Measurements from ENCODE around the gene NFIB.

Gene NFIB

DNA sequence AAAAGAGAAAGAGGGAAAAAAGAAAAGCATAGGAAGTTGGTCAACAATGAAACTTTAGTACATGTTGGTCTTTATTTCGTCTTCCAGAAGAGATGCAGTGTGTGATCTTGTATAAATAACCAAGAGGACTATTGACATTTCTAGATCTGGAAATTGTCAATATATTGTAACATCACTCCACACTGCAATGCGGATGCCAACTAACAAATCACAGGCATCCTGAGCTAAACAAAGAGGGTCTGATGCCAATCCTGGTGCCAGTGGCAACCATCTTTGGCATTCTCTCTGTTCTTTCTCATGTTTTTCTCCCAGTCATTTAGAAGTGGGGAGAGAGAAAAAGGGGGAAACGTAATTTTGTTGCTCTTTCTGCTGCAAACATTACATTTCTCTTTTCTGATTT is 9.7 kb downstream of the NFIB start:
- no peak for FAIRE-seq

DNA sequence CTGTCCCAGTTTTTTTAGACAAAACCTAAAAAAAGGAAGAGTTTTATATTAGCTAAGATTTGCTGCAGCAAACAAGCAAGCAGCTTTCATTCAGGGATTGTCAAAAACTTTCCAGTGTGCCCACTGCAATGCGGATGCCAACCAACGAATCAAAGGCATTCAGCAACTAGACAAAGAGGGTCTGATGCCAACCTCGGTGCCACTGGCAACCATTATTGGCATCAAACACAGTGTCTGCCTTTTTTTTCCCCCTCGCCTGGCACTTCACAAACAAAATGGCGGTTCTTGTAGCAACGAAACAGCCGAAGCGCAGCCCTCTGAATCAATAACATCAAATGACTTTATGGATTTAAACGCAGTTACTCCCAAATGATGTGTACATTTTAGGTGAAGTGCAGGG is 10.4 kb downstream of the NFIB start:
- FAIRE-seq, result no peak

DNA sequence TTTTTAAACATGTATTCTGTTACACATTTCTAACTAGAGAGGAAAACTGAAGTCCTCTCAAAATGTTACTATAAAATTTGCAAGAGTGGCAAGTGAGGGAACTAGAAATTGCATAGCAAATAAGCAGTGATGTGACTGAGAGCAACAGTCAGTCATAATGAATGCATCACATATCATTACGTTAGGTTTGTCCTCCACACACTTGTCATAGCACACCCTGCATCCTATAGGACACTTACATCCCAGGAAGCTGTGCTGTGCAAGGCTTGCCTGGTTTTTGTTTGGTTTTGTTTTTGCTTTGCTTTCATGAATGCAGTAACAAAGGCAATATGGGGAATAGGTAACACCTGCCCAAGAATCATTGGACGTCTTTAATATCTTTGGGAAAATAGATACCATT is 10.8 kb downstream of the NFIB start:
- no peak for FAIRE-seq

DNA sequence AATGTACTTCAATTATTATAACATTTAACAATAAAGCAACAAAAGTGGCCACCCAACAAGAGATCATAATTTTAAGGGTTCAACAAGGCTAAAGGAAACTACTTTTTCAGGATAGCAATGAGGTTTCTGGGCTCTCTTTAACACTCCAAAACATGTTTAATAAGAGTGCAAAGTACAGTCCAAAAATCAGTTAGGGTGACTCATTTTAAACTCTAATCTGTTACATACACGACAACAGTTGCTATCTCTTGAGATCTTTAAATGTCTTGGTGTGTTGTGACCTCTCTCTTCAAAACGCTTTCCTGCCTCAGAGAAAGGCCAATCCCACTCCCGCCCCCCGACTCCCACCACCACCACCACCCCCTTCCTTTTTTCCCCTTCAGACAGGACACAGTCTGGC is 11.5 kb downstream of the NFIB start:
- no peak for FAIRE-seq

DNA sequence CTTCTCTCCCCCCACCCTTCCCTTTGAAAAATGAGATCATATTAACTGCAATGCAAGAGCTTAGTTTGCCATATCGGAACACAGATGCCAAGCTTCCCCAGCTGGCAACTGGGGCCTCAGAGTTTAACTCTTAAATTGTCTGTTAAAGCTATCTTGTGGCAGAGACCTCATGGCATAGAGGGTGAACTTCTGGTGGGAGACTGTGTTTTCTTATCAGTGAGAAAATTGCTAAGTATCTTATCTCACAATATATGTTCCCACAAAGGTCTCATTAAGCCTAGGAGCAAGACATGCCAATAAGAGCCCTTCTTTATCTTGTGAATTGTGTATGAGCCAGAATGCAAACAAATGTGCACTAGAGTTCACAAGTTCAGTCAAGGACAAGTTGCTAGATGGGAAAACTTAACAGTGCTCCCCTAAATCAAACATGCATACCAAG is 12.3 kb downstream of the NFIB start:
- FAIRE-seq, result no peak

DNA sequence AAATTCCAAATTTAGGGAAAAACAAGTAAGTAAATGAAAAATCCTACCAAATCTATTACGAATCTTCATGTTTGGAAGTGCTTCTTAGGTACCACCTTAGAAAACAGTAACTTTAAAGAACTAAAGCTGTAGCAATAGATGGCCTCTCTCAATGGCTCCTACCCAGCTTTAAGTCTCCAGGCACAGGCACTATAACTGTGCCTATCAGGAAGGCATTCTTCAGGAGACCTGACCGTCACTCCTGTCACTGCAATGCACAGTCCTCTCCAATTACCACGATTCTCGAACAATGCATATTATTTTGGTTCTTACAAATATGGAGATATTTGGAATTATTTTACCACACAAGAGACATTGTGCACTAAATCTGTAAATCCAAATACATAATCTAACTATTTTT is 12.9 kb downstream of the NFIB start:
- no peak for FAIRE-seq

DNA sequence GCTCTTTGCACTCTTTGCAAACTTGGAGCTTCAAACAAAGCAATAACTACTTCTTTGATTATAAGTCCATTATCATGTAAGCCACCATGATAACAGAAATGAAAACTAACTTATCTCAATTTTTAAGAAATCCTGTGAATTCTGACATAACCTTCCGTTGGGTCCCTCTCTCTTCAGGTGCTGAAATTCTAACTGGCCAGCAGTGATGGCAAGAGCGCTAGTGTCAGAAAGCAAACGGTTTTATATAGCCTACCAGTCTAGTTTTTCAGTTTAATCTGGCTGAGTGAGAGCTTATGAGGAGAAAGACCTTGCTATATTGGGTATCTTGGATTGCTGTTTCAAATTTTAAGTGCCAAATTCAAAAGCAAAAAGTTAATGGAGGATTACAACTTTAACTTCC is 13.4 kb downstream of the NFIB start:
- no peak for FAIRE-seq

DNA sequence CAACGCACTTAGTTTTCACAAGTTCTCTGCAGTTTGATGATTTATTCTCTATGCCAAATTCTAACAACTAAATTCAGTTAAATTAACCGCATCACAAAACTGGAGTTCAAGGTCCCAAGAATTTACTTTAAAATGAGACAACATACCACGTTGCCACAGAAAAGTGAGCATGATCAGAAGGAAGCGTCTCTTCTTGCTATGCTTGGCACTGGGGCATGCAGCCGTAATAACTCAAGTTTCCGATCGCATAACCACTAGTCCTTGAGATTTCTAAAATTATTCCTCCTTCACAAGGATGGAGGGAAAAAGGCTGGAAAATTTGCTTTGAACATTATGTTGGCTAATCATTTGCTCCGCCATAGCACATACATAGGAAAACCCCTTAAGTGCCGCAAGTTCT is 13.9 kb downstream of the NFIB start:
- FAIRE-seq, result no peak

DNA sequence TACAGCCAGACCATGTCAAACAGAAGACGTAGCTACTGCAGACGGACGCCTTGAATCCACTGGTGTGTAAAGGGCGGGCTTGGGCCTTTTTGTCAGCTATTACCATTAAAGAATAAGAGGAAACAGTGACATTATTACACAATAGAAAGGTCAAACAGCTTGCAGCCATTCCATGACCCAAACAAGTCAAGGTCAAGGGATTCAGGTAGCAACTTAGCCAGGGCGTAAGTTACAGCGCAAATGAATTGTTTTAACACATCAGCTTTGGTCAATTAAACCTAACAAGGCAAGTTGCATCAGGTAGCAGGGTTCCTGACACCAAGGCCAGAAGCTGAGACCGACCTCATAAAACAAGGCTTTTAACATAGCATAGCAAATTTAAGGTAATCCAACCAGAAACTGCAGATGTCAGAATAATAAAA is 15.3 kb downstream of the NFIB start:
- FAIRE-seq, result no peak

DNA sequence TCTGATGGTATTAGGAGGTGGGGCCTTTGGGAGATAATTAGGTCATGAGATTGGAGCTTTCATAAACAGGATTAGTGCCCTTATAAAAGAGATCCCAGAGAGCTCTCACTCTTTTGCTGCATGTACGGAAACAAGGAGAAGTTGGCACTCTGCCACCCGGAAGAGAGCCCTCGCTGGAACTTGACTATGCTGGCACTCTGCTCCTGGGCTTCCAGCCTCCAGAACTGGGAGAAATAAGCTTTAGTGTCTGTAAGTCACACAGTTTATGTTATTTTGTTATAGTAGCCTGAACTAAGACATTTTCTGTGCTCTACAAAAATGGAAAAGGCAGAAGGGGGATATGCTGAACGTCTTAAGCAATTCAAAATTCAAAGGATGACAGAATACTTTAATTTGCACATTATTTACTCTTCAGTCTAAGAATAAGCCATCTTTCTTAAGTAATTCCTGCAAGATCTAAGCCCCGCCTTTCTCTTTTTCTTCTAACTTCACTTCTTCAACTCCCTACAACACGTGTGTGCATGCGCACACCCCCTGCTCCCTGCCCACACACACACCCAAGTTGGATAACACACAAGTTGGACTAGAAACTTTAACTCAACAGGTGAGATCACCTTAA is 17.3 kb downstream of the NFIB start:
- FAIRE-seq, result no peak

DNA sequence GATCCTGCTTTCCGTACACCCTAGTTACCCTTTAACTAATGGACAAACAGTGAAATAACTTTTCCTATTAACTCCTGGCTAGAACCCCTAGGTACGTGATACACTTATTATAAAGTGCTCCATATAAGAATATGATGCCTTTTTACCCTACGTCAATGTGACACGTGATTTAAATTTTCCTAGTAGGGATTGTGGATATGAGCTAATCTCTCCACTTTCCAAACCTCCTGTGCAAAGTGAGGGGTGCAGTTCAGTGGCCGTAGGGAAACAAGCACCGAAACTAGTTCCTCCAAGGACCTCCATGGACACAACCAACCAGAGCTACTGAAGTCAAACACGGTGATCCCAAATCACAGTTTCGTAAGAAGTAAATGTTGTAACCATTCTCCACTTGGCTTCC is 19.3 kb downstream of the NFIB start:
- FAIRE-seq, result no peak

DNA sequence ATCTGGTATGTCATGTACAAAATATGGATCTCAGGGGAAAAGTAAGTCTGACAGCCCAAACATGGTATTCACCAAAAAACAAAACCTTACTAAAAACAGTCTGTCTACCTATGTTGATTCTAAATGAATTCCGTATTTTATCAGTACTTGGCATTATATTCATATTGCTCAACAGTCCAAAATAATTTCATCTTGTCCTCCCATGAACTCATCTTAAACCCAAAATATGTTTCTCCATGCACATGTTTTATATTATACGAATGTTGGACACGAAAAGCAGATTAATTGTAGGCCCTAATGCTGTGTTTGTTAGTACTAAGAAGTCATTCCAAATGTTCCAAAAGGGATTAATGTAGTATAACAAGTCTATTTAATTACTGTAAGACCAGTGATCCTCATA is 20.1 kb downstream of the NFIB start:
- no peak for FAIRE-seq

DNA sequence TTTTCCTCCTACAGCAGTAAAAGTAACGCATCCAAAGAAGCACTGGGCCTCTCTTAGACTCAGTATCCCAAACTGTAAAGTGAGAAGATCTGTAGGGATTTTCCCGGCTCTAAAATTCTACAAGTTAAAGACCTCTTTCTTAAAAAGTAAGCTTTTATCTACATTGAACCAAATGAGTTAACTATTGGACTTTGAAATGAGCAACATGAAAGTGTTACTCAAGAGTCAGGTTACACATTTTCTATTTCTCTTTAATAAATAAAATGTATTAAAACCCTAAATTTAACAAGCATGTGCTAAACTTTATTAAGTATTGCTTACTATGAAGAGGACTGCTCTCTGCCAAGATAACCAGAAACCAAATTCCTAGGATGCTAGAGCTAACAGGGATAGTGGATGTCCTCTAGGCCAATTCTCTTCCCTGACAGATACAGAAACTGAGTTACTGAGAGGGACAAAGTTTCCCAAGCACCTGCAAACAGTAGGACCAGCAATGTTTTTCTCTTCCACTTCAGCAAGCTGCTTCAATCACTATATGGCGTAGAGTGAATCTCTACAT is 21.7 kb downstream of the NFIB start:
- no peak for FAIRE-seq

DNA sequence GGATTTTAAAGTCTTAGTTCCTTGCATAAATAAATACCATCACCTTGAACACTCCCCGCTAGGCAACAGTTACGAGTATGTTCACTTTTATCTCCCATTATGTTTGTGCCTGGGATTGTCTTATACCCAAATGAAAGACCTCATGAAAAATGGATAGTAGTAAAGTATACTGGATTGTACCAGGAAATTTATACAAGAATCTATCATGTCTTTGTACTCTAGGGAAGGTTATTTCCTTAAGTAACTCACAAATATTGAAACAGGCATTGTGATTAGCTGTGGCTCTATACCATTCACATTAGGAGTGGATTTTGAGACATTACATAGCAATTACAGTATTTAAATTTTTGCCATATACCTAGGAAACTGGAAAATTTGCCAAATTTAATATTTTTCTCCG is 24.0 kb downstream of the NFIB start:
- no peak for FAIRE-seq

DNA sequence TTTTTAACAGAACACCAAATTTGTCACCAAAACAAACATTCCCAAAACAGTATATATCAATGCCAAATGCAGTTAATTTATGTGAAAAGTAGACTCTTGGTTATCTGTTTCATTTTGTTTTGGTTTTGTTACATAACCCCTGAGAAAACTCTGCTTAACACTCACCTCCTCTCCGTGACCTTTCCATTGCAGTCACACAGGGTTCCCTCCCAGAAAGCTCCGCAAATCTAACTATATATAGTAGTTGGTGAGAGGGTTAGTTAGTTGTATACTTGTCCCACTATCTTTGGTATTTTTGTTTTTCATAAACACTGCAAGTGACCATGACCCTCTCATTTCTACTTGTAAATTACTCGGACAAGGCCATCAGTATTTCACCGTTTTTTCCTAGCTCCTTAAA is 25.5 kb downstream of the NFIB start:
- no peak for FAIRE-seq

DNA sequence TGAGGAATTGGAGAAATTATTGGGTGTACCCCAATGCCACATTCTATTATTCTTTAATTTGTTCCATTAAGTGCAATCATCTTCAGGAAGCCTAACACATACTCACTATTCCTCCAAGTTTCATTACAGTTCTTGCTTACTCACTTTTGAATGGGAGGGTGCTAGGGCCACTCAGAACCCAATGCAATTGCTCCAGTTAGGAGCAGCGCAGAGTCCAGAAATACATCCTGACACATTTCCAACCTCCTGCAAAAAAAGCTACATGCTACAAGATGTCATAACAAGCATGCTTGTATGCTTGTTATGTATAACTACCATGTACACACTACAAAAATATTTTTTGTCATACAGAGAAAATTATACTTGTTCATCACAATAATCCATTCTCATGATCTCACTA is 27.8 kb downstream of the NFIB start:
- no peak for FAIRE-seq

DNA sequence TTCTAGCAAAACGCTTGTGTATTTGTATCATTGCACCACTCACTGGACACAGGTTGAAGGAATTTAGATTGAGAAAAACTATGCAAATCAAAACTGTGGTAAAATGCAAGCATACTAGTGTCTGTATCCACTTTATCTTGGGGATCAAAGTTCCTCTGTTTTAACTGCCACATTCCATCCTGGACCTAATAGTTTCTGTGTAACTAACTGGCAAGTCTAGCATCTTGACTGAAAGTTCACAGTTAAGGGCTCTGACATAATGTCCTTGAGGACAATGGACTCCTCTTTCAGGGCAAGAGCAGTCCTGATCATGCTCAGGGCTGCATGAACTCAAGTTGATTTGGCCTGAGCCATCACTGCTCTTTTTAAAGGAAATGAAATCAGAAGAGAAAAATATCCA is 30.7 kb downstream of the NFIB start:
- FAIRE-seq, result no peak

DNA sequence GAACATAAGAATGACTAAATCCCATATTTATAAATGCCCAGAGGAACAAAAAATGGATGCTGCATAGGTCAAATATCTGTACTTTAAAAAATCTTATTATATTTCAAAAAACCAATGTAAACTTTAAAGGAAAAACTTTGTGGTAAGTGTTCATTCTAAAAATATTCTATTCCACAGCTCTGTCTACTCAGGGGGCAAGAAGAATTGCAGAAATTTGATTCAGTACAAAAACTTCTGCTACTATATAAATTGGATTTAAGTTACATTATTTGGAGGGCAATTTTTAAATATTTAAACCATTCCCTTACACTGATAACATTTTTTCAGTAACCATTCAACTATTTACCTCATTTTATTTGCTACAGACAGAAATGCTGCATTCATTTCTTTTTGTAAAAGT is 32.1 kb downstream of the NFIB start:
- FAIRE-seq, result no peak

DNA sequence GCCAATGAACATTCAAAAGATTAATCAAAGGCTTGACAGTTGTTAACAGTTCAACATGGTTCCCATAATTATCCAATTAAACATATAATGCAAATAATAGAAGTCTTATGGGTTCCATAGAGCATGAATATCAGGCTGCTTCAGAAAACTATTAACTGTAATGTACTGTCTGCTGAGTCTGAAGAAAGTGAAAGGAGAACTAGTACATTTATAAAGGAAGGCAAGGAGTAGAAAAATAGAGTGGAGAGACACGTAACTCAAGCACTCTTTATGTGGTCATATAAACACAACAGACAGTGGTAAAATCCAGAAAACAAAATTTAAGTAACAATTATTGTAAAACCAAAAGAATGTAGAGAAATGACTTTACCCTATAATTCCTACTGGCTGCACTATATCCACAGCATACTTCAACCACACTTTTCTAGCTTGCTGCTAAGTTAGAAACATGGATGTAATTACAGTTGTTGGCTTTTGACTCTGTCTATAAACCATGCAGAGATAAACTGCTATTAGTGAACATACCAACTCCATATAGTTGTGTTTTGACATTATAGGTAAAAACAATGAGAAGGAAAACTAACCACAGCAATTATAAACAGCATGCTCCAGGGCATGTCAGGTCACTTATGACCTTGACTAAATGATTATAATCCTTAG is 32.7 kb downstream of the NFIB start:
- FAIRE-seq, result peak; percentile 53

DNA sequence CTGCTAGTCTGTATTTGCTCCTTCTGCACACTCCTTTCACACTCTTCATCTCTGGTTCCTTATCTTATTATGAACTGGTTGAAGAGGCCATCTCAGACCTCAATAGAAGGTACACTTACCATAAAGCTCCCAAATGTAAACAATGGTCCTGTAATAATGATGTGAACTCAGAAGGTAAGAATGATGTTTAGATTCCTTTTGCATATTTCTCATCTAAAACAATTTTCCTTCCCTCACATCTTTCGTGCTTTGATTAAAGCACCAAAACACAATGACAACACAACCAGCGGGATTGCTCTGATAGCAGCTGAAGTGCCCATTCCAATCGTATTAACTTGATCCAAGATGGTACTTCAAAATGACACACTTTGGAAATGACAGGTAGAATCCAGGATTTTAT is 34.3 kb downstream of the NFIB start:
- FAIRE-seq, result no peak

DNA sequence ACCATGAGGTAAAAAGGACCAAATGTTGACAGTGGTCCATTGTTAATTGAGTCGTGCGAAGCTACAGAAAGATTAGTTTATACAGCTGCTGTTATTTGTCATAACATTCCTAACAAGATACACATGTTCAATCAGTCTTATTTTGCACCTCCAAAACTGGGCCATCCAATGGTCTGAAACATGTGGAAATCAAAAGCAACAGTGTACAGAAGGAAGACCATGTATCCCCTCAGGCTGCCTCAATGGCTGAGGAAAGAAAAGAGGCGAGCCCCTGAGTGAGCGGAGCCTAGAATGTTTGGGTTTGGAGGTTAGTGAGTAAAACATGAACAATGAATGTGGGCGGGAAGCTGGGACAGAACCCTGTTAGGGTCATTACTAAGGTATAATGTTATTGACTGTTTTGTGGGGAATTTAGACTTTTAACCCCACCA is 35.6 kb downstream of the NFIB start:
- no peak for FAIRE-seq

DNA sequence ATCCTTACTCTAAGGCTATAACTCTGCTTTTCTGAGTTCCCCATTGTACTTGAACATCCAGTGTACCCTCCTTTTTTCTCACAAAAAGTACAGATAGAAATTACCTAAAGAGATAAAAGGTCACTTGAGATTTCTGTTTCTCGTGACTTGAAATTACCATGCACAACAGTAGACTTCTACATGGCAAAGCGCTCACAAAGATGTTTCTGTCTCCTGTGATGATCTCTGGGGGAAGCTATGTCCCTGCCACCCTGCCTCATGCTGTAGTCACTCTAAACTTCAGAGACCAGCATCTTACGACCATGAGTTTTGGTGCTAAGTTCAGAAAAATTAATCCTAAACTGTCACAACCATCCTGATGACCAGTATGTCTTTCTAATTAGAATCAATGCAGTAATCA is 36.2 kb downstream of the NFIB start:
- FAIRE-seq, result no peak

DNA sequence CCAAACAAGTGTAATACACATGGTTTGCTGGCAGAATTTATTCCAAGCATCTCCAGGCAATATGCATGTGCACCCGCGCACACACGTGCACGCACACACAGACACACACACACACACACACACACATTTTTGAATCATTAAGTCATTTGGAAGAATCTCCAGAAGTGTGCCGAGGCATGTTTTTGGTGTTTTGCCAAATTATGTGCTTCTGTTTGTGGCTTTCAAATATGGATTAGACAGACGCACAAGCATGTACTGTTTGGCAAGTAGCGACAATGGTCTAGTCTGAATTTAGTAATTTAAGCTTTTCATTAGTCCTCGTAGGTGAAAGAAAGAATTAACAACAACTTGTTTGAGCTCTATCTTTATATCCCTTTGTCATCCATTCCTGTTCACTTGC is 36.7 kb downstream of the NFIB start:
- no peak for FAIRE-seq

DNA sequence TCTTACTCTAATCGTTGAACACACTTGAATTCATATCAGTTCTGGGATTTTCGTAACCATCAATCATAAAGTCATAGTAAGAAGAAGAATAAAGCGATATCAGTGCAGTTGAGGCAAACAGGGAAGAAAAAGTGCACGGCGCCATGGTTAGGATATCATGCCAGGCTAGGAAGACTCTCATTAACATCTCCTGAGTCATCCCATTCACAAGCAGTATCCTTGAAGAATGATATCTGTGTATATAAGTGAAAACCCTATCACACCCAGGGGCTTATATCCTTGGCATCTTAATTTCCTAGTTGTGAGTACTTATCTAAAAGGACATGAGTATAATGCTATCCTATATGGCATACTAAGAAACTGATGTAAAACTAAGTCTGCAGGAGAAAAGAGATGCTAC is 38.6 kb downstream of the NFIB start:
- FAIRE-seq, result no peak

DNA sequence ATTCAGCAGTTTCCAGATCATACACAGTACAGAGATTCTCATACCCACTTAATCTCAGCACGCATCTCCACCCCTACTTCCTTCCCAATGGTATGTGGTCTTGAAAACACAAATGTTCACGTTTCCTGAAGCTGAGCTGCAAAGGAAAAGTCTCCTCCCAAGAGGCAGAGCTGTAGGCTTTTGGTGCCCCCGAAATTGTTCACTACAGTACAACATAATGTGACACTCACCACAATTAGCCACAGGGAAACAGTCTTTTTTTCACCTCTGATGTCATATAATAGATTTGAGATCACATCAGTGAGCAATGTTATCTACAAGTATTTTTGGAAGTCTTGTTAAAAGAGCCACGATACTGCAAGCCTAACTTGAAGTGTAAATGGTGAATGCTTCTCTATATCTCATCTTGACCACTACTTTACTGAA is 40.2 kb downstream of the NFIB start:
- no peak for FAIRE-seq

Data from endometrium (tissue), 2 donors.